DOHH2 (cell line): ENCODE measurements around the gene ZSCAN12.
A peak's percentile ranks its signal among the peaks of the same experiment; 100 is the strongest.

Source experiments
- H3F3A ChIP-seq: fragments of 200-600 bp; sonication (generic), shearing (Covaris generic); 2 replicates; pipeline ENCODE4 v1.6.0; 2016; ENCODE audit warnings: antibody characterized with exemption, mild to moderate bottlenecking; ENCODE audit not compliant: control insufficient read depth, insufficient read depth
- H3K27ac ChIP-seq: fragments of 200-600 bp; sonication (generic); 2 replicates; pipeline ENCODE4 v1.5.1; 2014; ENCODE audit warnings: low read depth, mild to moderate bottlenecking, low read length, moderate library complexity
- H3K27me3 ChIP-seq: fragments of 200-600 bp; sonication (generic); 2 replicates; pipeline ENCODE4 v1.6.1; 2014; ENCODE audit warnings: mild to moderate bottlenecking, low read length, mixed read lengths; ENCODE audit not compliant: control insufficient read depth
- H3K36me3 ChIP-seq: fragments of 200-600 bp; sonication (generic); 2 replicates; pipeline ENCODE4 v1.6.1; 2014; ENCODE audit warnings: mild to moderate bottlenecking, low read length, moderate library complexity, mixed read lengths; ENCODE audit not compliant: control insufficient read depth
- H3K4me1 ChIP-seq: fragments of 200-600 bp; sonication (generic); 2 replicates; pipeline ENCODE4 v1.6.1; 2014; ENCODE audit warnings: mild to moderate bottlenecking, low read length, mixed read lengths; ENCODE audit not compliant: control insufficient read depth
- H3K4me2 ChIP-seq: fragments of 200-600 bp; sonication (generic); 2 replicates; pipeline ENCODE4 v1.6.0; 2014; ENCODE audit warnings: mild to moderate bottlenecking, low read length, moderate library complexity
- H3K4me3 ChIP-seq: fragments of 200-600 bp; sonication (generic); 2 replicates; pipeline ENCODE4 v1.5.1; 2014; ENCODE audit warnings: mild to moderate bottlenecking, low read length, mixed read lengths
- H3K79me2 ChIP-seq: fragments of 200-600 bp; sonication (generic); 2 replicates; pipeline ENCODE4 v1.6.1; 2014; ENCODE audit warnings: mild to moderate bottlenecking, low read length, mixed read lengths; ENCODE audit not compliant: control insufficient read depth
- H3K9me2 ChIP-seq: fragments of 200-600 bp; sonication (generic); replicated peaks from 2 replicates; pipeline ENCODE4 v1.6.1; 2014; ENCODE audit warnings: mild to moderate bottlenecking, low read length, mixed read lengths; ENCODE audit not compliant: control insufficient read depth
- H3K9me3 ChIP-seq: fragments of 200-600 bp; sonication (generic); 2 replicates; pipeline ENCODE4 v1.6.1; 2014; ENCODE audit warnings: antibody characterized with exemption, low read length, mixed read lengths; ENCODE audit not compliant: control insufficient read depth, insufficient read depth
- H4K20me1 ChIP-seq: fragments of 200-600 bp; sonication (generic); 2 replicates; pipeline ENCODE4 v1.6.0; 2014; ENCODE audit warnings: low read depth, mild to moderate bottlenecking, antibody characterized with exemption, low read length, moderate library complexity; ENCODE audit not compliant: control insufficient read depth, insufficient read depth
- CTCF ChIP-seq: fragments of 200-600 bp; sonication (generic); IDR thresholded peaks from one replicate; pipeline ENCODE4 v1.5.1; 2014; ENCODE audit warnings: antibody characterized with exemption, mild to moderate bottlenecking, low read depth, low read length; ENCODE audit not compliant: poor library complexity, severe bottlenecking
- EZH2phosphoT487 ChIP-seq: fragments of 200-600 bp; sonication (generic); IDR thresholded peaks from 2 replicates; pipeline ENCODE4 v1.6.1; 2017; ENCODE audit warnings: borderline replicate concordance, mild to moderate bottlenecking, antibody characterized with exemption, low read length, moderate library complexity, mixed read lengths

The ZSCAN12 gene

GRCh38 chr6:28377879-28378278 lies 21.7 kb downstream of the ZSCAN12 start:
- no peaks in the 10 kb centered on the region for H3K27me3 ChIP-seq
- TF ChIP-seq CTCF (no peak), EZH2phosphoT487 (no peak)
- H3F3A ChIP-seq: 0 out of 2 replicates have a peak, but pooled peaks cover 4% of the 10 kb centered on the region
- no peaks in the 10 kb centered on the region for H4K20me1 ChIP-seq
- no peaks in the 10 kb centered on the region for H3K9me2 ChIP-seq
- H3K79me2 ChIP-seq: no peaks in the 10 kb centered on the region
- H3K4me3 ChIP-seq: no peak overlapping the region
- H3K4me1 ChIP-seq: no peaks in the 10 kb centered on the region
- no peak overlapping the region for H3K27ac ChIP-seq
- H3K36me3 ChIP-seq: peaks cover 38% of the 10 kb centered on the region
- H3K9me3 ChIP-seq: peaks cover 3% of the 10 kb centered on the region; the same call in 1 of the 2 replicates
- H3K4me2 ChIP-seq: no peak overlapping the region

- H3F3A ChIP-seq: 0 out of 2 replicates have a peak, but pooled peaks cover 4% of the 10 kb centered on the region
- no peaks in the 10 kb centered on the region for H4K20me1 ChIP-seq
- no peaks in the 10 kb centered on the region for H3K9me2 ChIP-seq
- no peaks in the 10 kb centered on the region for H3K79me2 ChIP-seq
- peaks cover 3% of the 10 kb centered on the region; the same call in 1 of the 2 replicates for H3K9me3 ChIP-seq
- H3K36me3 ChIP-seq: peaks cover 5% of the 10 kb centered on the region
- H3K4me3 ChIP-seq: no peak overlapping the region
- no peak overlapping the region for H3K4me2 ChIP-seq
- TF ChIP-seq EZH2phosphoT487: no peak
- no peak for TF ChIP-seq CTCF
- H3K27me3 ChIP-seq: no peaks in the 10 kb centered on the region
- peaks cover 13% of the 10 kb centered on the region for H3K4me1 ChIP-seq
- no peak overlapping the region for H3K27ac ChIP-seq
Measured at GRCh38 chr6:28373925-28374324, 25.6 kb downstream of the ZSCAN12 start.

DNA sequence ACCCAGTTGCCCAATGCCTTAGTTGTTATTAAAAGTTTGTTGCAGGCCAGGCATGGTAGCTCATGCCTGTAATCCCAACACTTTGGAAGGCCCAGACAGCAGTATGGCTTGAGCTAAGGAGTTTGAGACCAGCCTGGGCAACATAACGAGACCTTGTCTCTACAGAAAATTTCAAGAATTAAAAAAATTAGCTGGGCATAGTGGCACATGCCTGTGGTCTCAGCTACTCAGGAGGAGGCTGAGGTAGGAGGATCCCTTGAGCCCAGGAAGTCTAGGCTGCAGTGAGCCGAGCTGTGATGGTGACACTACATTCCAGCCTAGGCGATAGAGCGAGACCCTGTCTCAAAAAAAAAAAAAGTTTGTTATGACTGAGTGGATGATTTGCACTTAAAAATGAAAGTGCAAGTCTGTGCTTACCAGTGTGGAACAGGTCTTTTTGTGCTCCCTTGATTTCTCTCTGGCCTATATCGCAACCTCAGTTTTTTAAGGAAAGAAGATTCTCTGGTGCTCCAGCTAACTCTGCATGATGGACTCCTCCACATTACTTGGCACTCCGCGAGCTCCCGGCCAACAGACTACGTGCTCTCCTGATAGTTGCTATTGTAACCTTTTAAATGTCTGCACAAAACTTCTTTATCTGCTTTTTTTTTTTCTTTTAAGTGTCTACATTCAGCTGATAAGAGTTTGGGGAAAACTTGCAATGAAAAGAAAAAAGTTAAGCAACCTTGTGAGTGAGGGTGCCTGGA lies 27.7 kb downstream of the ZSCAN12 start:
- H3K9me2 ChIP-seq: no peaks in the 10 kb centered on the region
- no peak overlapping the region for H3K27ac ChIP-seq
- peaks cover 22% of the 10 kb centered on the region for H3K4me1 ChIP-seq
- 0 out of 2 replicates have a peak, but pooled peaks cover 2% of the 10 kb centered on the region for H3K36me3 ChIP-seq
- H3K79me2 ChIP-seq: no peaks in the 10 kb centered on the region
- no peaks in the 10 kb centered on the region for H3K27me3 ChIP-seq
- H3K4me2 ChIP-seq: peak overlapping the region; percentile 31
- 0 out of 2 replicates have a peak, but pooled peaks cover 4% of the 10 kb centered on the region for H3F3A ChIP-seq
- no peak for TF ChIP-seq CTCF
- TF ChIP-seq EZH2phosphoT487: no peak
- peak overlapping the region; percentile 21; the same call in 1 of the 2 replicates for H3K4me3 ChIP-seq
- H3K9me3 ChIP-seq: no peaks in the 10 kb centered on the region
- H4K20me1 ChIP-seq: no peaks in the 10 kb centered on the region
